GM23338 (cell line): ENCODE data around the gene PLCL1.

Experiments used
- CTCF ChIP-seq, 2 experiments: fragments of 200-600 bp in 1 of 2; sonication (generic) in 1 of 2; conservative IDR thresholded peaks; 2 replicates each; pipeline versions ENCODE4 v1.5.1 to v1.6.1; 2016 to 2017; ENCODE audit warnings: antibody characterized with exemption in 2 of 2, low read depth in 2 of 2, mild to moderate bottlenecking in 2 of 2, moderate library complexity in 1 of 2
- EZH2 ChIP-seq: fragments of 200-600 bp; sonication (generic); IDR thresholded peaks from one replicate; pipeline ENCODE4 v1.8.0; 2017; ENCODE audit warnings: antibody characterized with exemption, mild to moderate bottlenecking, low read depth; ENCODE audit not compliant: unreplicated experiment
- JUNB ChIP-seq: IDR thresholded peaks from one replicate; pipeline ENCODE4 v1.6.1; 2016; ENCODE audit warnings: antibody characterized with exemption; ENCODE audit not compliant: unreplicated experiment
- POLR2AphosphoS5 ChIP-seq: IDR thresholded peaks from 2 replicates; pipeline ENCODE4 v1.6.1; 2016; ENCODE audit warnings: antibody characterized with exemption, low read depth

- TF ChIP-seq EZH2 (no peak), CTCF (conservative IDR thresholded peaks at IDR 0.05; ENCODE audit: low read depth in 2 of 2) (no peak), POLR2AphosphoS5 (no peak), JUNB (no peak)
Observed at GRCh38 chr2:198165289-198165688, 360.9 kb downstream of the PLCL1 start.
